Stimulated activated CD8-positive, alpha-beta memory T cell treated with anti-CD3 and anti-CD28 coated beads, Interleukin-4, amount 100 ng/mL, for 48 hours (primary cell): ENCODE results near the gene FYB1.

Experiments used
- DNase-seq: peaks from one replicate; pipeline ENCODE4 v3.0.0-alpha.2; 2020

Gene FYB1

DNA sequence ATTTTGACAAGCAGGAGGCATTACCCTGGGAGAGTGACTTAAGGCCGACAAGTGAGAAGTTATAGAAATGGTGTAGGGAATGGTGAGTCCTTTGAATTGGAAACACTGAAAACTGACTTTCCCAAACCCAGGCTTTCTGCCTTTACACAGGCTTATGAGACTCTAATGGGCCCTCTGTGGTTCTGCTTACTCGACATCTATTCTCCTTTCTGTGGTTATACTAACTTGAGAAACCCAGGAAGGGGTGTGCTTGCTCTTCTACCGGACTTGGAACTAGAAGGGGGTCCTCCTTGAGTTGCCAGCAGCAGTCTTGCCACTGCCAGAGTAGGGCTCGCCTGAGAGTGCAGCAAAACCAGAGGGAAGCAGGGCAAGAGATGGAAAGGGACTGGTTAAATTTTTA lies 63.3 kb downstream of the FYB1 start:
- DNase-seq, result no peak

DNA sequence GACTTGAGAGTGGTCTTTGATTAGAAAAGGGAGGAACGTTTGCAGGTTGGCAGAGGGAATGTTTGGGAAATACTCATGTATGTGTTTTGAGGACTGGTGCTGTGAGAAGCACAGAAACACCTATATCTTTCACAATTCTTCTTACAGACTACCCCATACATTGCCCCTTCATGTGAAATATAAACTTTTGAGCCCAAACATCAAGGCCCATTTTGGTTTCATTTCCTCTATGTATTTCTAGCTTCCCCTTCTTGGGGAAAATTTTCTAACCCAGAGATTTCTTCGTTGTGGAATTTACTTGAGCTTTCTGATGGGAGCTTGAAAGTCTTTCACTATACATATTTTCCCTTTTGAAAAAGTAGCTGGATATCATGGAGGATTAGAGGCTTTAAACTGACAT lies 67.6 kb downstream of the FYB1 start:
- no peak for DNase-seq

DNA sequence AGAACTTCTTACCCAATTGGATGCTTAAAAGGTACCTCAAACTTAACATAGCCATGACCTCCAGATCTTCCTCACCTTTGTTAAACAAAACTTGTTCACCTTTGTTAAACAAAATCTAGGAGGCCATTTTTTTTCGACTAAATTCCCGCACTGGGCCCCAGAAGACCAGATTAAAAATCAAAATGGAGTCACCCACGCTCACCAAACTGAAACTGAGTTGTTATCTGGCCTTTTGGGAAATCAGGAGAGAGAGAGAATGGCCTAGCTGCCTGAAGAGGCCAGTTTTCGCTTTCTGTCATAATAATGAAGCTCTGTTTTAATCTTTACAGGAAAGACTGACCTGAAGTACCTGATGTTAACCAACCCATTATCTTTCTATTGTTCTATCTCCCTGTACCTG lies 69.4 kb downstream of the FYB1 start:
- DNase-seq, result no peak

DNA sequence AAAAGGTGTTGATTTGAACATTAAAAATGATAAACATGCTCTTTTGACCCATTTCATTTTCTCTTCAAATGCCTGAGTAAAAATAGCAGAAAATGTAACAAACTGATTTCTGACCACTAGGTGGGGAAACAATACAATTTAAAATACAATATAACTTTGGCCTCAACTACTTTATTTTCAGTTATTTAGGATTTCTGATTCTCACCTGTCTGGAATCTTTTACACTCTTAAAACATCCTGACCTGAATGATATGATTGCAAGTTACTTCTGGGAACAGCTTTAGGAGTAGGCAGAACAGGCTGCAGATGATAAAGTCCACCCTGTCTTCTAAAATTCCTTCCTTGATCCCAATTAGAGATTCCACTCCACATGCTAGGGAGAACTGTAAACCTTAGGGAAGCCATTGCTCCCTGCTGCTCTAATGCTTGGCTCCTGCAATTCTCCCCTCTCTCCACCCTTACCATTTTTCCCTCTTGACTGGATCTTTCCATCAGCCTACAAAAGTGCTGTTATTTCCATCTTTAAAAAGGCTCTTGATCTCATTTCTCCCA lies 70.3 kb downstream of the FYB1 start:
- no peak for DNase-seq

DNA sequence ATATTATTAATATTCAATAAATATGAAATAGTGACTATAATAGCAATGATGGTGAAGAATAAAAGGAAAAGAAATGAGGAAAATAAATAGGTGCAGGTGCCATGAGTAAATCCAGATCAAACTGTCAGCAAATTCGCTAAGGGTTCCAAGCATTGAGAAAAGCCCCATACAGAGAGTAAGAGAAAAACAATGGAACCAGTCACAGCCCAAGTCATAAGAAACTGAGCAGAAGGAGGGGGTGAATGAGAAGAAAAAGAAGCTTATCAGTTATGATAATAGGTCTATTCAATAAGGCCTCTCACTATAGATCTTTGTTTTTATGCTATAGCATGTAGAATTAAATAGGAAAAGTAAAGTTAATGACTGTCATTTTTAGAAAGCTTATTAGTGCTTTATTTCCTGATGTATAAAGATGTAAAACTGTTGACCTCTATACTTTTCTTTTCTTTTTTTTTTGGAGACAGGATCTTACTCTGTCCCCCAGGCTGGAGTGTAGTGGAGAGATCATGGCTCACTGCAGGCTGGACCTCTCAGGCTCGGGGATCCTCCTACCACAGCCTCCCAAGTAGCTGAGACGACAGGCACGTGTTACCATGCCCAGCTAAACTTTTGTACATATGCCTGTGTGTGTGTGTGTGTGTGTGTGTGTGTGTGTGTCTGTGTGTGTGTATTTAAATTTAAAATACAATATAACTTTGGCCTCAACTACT lies 72.4 kb downstream of the FYB1 start:
- no peak for DNase-seq

DNA sequence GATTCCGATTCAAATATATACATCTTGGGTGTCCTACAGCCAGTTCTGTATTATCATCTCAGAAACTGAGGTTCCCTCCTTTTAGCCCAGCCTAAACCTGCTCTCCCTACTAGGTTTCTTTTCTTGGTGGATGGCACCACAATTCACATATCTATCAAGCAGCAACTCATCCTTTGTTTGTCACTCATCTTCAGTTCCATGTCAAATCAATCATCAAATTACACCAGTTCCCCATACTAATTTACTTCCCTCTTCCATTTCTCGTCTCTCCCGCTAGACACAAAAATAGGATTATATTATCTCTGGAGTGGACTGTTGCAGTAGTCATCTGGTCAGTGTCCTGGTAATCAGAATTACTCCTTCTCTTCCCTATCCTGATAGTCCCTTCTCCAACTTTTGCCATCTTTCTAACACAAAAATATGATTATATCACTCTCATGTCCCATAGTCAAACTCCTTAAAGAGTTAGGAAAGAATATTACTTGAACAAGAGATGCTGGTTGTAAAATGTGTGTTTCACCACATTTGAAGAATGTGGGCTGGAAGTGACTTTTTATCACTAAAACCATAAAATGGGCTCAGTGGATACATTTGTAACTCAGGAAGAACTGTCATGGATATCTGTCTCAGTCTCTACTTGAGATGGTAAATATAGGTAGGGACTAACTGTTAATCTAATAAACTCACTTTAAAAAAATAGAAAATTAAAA lies 76.1 kb downstream of the FYB1 start:
- no peak for DNase-seq

DNA sequence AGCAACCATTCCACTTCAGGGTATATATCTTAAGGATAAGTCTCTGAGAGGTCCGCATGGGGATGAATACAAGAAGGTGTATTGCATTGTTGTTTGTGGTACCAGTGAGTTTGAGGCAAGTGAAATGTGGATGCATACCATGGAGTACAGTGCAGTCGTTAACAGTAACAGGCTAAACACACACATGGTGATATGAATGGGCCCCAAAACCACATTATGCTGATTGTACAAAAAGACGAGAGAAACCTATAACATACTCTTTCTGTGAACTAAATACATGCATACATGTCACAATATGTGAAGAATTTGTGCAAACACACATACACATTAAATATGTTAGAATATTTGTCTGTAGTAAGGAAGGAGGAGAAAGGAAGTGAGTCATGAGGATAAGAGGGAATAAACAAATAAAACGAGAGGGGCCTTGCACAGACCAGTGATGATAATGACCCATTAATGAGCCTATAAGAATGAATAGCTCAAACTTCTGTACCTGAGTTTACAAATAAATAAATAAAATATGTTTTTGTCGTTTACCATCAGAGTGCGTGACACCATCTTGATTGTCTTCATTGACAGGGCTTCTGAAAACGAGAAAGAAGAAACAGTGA lies 78.7 kb downstream of the FYB1 start:
- DNase-seq, result no peak

DNA sequence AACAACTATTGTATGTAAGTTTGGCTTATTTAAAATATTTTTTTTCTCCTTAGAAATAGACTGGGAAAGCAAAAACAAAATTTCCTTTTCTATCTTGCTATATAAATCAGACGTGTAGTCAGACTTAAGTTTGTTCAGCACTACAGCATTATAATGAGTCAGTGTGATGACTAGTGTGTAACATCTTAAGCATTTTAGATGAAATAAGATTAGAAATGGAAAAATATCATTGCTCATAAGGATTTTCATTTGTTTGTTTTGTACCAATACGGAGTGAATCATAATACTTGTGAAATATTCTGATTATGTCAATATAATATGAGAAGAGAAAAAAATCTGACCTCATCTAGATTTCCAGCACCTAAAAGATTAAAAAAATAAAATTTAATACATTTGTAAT lies 80.5 kb downstream of the FYB1 start:
- no peak for DNase-seq

DNA sequence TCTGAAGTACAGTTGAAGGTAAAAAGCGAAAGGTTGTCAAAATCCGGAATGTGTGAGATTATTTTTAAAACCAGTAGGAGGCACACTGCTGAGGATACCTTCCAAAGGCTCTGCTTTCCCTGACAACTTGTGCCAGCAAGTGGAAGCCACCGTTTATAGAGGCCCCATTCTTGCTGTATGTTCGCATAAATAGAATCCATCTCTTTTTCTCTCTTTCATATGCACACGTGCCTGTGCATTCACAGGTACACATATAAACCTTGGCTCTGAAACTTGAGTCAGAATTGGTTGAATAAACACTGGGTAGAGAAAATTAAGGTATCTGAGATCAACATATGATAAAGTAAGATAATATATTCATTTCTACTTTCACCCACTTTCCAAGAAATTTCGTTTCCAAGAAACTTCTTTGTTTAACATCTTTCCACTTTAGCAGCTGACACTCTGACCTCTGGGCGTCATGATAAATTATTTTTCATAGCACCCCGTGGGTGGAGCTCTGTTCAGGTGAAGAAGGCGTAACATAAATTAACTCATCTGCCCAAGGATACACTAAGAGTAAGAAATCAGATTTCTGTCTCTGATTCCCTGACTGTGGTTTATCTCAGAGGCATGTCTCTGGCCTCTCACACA lies 81.4 kb downstream of the FYB1 start:
- no peak for DNase-seq

DNA sequence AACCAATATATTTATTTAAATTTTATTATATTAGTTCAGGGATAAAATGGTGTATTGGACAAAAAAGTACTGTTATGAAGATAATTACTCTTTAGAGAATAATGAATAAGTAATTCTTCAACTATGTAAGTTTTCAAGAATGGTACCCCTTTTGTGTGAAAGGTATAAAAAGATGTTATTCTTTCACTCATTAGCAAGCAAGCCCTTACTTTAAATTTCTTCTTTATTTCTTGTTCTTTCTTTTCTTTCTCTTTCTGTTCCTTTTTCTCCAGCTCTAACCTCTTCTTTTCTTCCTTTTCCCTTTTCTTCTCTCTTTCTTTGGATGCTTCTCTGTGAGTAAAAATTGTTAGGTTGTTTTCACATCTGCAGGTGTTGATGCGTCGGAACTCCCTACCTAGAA lies 82.0 kb downstream of the FYB1 start:
- no peak for DNase-seq

DNA sequence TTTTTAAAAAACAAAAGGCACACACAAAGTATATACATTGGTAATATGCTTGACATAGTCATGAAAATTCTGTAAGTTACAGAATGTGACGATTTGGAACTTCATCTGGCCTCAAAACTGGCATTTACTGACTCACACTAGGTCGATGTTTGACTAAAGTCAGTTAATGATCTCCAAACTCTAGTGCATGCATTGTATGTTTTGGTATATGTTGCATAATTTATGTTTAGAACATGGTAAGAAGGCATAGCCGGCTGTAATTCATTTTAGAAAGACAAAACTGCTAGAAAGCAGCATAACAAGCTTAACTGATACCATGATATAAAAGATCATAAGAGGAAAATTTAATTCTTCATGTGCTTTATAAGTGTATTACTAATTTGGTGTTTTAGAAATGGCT lies 86.6 kb downstream of the FYB1 start:
- DNase-seq, result no peak

DNA sequence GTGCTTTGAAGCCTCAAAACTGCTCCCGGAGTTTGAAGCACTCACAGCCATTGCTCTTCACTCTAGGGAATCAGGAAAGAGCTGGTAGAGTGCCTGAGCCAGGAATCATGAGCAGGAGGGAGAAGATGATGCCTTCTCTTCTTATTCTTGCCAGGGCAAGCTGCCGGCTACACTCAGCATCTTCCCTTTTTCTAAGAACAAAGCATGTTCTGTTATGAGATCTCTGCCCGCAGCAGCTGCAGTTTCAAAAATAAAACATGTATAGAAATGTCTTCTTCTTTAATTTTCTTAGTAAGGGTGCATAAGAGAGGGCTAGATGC lies 87.3 kb downstream of the FYB1 start:
- DNase-seq, result no peak

DNA sequence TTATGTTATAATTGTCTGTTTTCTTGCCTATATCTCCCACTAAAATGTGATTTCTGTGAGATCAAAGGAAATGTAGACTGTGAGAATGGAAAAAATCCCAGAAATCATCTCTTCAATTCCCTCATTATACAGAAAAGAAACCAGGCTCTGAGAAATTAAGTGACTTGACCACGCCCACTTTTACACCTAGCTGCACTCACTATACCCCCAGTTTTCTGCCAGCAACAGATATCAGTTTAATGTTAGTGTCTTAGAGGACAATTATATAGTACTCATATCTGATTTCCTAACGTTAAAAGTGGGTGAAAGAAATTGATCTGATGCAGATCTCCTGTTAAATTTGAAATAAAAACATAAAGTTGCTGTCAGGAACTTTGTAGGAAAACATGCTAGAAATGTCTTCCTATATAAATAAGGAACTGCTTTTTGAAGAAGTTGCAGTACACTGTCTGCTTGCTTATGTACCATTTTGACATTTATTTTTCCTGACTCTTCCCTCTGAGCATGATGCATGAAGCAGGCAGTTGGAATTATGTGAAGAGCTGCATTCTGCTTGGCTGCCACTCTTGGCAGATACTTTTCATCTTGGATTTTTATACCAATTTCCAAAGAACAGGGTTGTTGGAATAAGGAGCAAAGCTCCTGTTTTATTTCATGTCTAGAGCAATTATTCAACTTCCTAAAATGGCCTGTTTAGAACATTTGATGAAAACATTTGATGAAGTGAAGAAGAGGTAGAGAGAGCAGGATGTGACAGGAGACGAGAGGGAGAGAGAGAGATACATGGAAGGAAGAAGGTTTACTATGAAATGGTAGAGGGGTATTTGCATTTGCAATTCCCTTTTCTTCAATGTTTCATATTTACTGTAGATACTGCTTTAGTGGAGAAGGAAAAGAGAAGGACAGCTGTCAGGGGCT lies 87.9 kb downstream of the FYB1 start:
- DNase-seq, result no peak

DNA sequence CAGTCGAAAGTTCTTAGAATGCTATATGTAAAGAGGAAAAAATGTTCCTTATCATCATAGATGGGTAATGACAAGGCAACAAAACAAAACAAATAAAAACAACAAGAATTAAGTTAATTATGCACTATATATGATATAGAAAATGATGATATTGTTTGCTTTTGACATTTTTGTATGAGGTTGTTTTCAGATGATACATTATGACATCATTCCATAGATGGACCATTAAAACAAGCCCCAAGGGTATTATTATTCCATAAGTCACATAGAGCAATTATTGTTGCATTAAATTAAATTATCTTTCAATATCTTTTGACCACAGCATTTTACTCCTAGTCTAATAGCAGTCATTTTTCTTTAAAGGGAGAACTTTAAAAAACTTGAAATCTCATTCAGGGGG lies 88.6 kb downstream of the FYB1 start:
- no peak for DNase-seq

DNA sequence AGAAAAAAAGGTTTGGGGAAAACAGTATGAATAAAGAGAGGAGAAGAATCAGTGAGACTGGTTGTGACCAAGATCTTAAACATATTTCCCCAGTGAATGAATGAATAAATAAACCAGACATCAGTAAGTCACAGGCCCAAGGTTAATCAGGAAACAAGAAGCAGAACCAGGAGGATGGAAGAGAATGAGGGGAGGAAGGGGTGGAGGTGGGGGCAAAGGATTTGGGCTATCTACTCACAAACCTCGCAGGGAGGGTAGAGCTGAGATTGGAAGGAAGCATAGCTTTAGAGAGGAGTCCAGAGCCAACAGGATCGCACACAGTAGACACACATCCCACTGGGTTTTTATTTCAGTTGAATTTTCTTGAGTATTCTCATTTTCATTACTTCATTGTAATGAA lies 97.4 kb downstream of the FYB1 start:
- no peak for DNase-seq

DNA sequence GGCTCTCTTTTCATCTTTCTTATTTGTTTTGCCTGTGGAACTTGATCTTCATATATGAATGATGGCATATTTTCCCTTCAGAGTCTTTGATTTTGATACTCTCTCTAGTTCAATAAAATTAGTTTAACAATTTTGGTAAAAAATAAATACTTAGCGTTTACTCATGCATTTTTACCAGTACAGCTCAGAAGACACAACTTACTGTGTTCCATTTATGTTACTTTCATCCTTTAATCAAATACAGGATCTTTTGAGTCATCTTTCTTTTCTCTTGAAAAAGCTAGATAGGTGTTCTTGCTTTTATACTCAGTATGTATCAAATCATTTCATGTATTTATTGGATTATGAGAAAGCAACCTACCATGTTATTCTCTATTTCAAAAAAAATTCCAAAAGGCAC lies 98.0 kb downstream of the FYB1 start:
- no peak for DNase-seq

DNA sequence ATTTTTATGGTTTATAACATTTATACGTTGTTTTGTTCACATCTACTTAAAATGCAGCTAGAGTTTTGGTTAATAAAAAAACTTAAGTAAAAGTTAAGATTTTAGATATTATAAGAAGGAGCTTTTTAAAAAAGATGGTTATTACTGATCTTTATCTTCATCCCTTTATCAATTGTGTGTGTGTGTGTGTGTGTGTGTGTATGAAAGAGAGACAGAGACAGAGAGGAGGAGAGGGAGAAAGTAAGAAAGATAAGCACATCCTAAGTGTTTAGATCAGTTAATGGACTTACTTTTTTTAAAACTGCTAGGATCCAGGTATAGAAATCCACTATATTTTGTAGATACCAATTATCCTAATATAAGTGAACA lies 99.3 kb downstream of the FYB1 start:
- no peak for DNase-seq

DNA sequence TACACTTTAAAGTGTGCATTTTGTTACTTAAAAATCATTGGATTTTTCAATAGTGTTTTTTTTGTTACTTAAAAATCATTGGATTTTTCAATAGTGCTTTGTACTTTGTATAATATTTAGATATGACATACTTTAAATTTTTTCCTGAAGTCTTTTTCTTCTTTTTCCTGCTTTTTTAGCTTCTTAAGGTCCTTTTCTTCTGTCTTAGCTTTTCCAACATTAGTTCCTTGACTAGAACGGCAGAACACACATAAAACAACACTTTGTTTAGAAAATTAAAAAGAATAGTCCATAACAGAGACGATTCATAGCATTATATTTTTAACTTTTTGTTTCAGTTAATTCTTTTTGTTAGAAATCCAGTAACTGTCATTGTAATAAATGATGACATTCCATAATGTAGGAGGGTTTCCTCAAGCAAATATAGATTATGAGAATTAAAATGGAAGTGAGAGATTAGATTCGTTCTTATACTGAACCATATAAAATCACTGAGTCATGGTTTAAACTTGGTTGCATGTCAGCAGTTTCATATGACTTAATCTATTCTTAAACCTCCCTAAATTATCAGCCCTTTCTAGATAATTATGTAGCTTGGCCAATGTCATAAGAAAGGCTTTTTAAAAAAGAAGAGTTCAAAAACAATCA lies 99.8 kb downstream of the FYB1 start:
- DNase-seq, result no peak

DNA sequence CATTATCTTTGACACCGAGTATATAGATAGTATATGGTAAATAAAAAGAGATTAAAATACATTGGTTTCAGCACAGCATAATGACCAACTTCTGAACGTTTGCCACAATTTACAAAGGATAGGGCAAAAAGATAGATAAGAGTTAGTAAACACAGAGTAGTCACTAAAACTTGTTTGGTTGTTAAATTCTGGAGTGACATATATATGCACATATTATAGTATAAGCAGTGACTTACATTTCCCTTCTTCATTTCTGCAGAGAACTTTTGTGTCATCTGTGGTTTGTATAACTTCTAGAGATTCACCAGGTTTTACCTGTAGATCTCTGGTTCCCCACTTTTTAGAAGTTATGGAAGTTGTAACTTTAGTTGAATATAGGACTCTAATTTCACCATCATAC lies 100.7 kb downstream of the FYB1 start:
- no peak for DNase-seq

DNA sequence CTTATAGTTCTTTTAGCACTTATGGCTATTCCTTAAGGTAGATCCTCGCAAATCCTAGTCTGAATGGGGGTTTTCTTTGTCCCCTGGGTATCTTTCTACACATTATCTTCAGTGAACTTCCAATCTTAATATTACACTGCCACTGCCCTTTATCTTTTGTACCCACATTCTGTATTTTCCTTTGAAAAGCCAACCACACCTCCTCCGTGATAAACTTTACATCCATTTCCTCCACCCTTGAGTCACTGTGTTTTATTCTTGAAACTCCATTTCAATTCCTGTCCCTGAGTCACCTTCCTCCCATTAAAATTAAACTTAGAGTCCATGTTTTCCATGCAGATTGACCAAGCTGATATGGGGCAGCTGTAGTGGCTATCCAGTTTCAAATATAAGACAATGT lies 102.0 kb downstream of the FYB1 start:
- DNase-seq, result no peak

DNA sequence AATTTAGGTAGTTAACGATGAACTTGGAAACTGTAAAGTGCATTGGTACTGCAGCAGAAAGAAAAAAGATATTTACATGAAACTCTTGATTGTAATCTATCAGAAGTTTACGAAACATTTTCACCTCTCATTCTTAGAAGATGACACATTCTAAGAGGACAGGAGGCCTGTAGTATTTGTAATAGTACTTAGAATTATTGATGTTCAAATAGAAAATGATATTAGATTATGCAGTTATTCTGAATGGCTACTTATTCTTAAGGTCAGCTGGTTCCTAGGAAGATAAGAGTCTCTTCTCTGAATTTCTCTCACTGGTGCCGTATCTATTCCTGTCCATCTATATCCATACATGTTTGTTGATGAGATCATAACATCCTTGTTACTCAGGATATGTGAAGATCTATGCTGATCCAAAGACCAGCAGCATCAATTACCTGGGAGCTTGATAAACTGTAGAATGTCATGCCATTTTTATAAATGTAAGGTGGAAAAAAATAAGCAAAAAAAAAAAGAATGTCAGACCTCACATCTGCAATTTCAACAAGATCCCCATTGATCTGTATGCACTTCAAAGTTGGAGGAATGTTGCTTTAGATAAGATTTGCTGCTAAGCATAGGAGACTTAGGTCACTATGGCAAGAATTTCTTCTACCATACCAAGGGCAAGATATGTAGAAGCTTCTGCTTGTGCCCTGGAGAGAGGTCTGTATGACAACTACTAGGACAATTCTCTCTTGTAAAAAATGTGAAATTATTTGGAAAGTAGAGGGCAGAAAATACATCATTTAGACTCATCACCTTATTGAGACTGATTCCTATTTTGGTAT lies 102.8 kb downstream of the FYB1 start:
- no peak for DNase-seq
